NCI-H1417 (cell line): Measurements from ENCODE around the gene NCOA3.

Source experiments
- DNase-seq, 3 experiments: peaks; one replicate each; lab custom pipeline; 2025; lab: John Stamatoyannopoulos, UW

NCOA3 gene

GRCh38 chr20:47680804-47681529 is 179.3 kb downstream of the NCOA3 start:
- no peak for DNase-seq

DNA sequence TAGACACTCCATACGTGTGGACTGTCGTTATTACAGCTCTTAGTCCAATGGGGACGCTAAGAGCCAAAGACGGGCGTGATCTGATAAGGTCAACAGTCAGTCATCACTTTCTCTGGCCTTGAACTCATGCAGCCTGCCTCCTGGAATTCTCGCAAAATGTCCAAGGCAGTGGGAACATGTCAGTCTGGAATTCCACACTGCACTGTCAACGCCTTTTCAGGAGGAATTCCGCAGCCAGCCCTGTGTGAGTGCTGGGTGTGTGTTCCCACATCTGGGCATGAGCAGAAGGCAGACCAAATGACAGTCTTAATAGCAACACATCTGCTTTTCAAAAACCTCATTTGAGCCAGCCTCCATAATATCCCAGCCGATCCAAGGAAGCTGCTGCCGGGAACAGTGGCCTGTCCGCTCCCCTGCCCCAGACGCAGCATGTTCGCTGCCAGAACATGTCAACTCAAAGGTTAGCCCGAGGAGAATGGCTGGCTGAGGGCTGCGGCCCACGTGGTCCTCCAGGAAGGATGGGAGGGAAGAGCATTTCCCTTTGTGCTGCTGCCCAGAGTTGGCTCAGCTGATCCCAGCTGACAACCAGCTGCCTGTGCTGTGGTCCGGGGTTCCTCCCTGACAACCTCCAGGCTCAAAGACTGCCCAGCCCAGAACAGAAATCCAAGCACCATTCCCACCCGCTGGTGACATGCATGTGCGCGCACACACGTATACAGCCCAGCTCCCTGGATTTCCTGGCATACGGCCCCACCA is 180.5 kb downstream of the NCOA3 start:
- no peak for DNase-seq

GRCh38 chr20:47682916-47683315 is 181.2 kb downstream of the NCOA3 start:
- no peak for DNase-seq

DNA sequence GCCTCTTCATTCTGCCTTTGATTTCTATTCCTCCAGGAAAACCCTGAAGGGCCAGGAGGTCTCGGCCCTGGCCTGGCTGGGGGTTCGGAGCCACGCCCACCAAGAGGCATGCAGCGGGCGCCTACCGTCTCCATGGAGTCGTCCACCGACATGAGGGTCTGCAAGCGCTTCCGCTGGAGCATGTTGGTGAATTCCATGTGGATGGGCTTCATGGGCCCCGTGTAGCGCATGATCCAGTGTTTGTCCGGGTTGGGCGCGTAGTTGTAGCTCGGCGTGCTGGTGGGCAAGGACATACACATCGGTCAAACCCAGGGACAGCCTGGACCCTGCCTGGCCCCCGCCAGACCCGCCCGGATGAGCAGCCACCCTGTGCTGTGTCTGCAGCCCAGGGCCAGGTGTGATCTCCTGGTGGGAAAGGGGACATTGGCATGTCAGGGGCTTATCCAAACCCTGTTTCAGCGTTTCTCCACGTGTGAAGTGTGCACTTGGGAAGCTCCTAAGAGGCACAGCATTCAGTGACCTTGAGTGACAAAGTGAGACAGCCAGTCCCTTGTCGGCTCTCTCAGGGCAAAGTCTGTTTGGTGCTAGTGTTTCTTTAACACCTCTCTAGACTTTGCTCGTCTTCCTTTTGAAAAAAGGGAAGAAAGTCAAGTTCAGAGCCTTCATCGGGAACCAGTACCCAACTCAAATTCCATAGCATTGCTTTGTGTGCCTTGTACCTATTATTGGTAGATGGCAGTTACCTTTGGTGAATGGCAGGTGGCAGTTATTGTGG is 182.8 kb downstream of the NCOA3 start:
- DNase-seq: no peak

GRCh38 chr20:47686545-47686944 is 184.9 kb downstream of the NCOA3 start:
- DNase-seq: no peak

- DNase-seq: no peak
Observed at GRCh38 chr20:47687095-47687987, 185.7 kb downstream of the NCOA3 start.

DNA sequence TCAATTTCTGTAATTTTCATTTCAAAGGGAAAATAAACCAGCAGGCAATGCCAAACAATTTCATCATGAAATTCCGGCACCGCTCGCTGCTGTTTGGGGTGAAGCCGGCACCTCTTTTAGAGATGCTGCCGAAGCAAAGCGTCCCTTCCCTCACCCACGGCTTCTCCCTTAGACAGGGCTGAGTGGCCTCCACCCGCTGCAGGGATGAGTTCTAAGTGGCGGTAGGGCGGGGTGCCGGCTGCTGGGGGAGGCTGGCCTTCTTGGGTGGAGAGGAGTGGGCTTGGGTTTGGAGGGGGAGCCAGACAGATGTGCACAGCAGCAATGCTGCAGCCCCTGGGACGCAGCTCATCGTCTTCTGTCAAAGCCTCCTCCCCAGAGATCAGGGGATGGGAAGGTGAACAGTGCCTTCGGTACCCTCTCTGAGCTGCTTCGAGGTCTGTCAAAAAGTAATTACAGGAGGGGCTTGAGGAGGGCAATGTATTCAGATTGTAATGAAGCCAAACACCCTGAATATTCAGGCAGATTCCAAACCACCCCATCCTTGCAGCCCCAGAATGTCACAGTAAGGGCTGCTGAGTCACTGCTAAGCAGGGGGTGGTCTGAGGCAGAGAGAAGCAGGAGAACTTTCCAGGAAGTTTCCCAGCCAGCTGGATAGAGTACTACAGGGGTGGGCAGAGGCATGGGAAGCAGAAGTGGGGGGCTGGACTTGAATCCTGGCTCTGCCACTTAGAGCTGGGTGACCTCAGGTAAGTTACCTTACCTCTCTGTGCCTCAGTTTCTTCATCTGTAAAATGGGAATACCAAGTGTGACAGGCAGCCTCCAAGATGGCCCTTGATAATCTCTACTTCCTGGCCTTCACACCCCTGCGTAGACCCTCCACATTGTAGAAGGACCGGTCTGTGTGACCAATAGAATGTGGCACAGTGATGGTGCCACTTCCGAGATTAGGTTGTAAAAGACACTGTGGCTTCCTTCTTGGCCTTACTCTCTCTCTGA is 187.0 kb downstream of the NCOA3 start:
- DNase-seq: no peak

- DNase-seq: no peak
Observed at GRCh38 chr20:47689731-47690130, 188.0 kb downstream of the NCOA3 start.

DNA sequence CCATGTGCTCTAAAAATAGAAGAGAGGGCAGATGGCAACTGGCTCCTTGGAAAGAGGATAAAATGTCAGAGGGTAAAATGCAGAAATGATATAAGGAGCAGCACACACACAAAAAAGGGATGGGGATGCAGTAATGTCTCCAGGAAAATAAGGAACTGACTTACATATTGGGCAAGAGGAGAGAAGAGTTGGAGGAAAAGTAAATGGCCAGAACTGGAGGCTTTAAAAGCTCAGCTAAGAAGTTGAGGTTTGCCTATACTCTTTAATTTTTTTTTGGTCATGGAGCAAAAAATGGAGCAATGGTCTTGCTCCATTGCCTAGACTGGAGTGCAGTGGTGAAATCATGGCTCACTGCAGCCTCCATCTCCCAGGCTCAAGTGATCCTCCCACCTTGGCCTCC is 189.9 kb downstream of the NCOA3 start:
- DNase-seq: peak in 2 of 3 experiments; percentile 46 to 48

GRCh38 chr20:47694021-47694818 is 192.5 kb downstream of the NCOA3 start:
- DNase-seq: no peak

DNA sequence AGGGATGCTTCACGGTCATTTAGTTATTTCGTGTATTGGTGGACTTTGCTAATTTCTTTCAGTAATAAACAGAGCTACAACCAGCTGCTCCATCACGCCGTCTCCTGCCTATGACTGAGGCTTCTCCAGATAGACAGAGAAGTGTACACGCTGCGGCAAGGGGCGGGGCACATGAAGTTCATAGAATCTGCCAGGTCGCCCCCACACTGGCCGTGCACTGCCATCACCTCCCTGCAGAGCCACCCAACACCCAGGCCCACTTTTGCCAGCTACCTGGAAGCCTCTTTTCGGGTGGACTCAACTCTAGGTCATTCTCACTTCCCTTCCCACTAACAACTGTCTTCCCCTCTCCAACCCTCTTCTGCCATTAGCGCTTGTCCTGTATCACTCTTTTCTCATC is 195.2 kb downstream of the NCOA3 start:
- no peak for DNase-seq

DNA sequence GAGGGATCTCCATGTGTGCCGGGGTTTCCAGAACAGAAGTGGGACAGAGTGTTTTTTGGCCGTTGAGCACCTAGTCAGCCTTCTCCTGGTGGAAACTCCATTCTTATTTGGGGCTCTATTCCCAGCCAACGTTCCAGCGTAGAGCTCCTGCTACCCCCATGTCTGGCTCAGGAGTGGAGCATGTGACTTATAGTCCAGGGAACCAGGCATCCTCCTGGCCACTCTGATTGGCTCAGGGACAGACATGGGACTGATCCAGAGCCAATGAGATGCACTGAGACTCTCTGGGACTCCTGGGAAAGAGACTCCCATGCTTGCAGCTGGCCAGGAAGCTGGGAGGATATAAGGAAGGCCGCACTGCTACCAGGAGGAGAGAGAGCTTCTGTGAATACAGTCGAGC is 196.5 kb downstream of the NCOA3 start:
- DNase-seq: no peak

GRCh38 chr20:47699818-47700217 is 198.1 kb downstream of the NCOA3 start:
- DNase-seq: no peak

- DNase-seq: no peak
Observed at GRCh38 chr20:47700327-47700726, 198.6 kb downstream of the NCOA3 start.

- DNase-seq: no peak
Observed at GRCh38 chr20:47701612-47702011, 199.9 kb downstream of the NCOA3 start.

DNA sequence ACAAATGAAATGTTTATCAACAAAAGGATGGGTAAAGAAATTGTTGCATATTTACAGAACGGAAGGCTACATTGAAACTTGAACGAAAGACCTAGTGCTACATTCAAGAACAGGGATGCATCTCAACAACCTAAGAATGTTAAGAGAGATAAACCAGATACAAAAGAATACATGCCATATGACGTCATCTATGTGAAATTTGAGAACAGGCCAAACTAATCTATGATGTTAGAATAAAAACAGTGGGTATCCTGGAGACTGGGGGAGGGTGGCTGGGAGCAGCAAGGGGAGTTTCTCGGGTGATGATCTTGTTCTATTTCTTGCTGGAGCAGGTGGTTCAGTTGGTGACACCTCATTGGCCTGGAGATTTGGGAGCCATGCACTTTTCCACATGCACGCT is 202.1 kb downstream of the NCOA3 start:
- DNase-seq: no peak

- no peak for DNase-seq
Observed at GRCh38 chr20:47704746-47705496, 203.2 kb downstream of the NCOA3 start.

DNA sequence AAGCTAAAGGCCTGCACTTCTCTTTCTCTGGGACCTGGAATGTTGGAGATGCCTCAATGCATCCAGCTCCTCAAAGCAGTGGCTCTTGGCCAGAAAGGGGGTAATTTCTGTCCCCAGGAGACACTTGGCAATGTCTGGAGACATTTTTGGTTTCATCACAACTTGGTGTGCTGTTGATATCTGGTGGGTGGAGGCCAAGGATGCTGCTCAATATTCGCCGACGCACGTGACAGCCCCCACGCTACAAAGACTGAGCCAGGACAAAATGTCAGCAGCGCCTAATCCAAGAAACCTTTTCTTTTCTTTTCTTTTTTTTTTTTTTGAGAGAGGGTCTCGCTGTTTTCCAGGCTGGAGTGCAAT is 203.8 kb downstream of the NCOA3 start:
- DNase-seq: no peak

DNA sequence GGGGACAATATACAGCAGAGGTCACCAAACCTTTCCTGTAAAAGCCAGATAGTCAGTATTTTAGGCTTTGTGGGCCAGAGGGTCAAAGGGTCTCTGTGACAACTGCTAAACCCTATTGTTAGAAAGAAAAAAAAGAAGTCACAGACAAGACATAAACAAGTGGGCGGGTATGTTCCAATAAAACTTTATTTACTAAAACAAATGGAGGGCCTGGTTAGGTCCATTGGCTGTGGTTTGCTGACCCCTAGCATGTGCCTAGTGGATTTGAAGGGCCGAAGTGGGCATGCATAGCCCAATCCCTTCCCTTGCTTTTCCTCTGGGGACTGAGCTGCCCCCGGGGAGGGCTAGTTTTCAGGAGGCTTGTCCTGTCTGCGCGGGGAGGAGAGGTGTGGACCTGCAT is 204.7 kb downstream of the NCOA3 start:
- no peak for DNase-seq
